H54 (cell line): ENCODE measurements around the gene STXBP5L.

ENCODE experiments used
- DNase-seq: peaks from one replicate; pipeline ENCODE4 v3.0.0; 2011; ENCODE audit warnings: low spot score, mixed read lengths; ENCODE audit not compliant: insufficient read length
- FAIRE-seq: peaks from 3 replicates; lab custom pipeline; 2011; peaks lifted over from hg19 to GRCh38; lab: Jason Lieb, UNC
- POLR2A ChIP-seq: IDR thresholded peaks from 2 replicates; pipeline ENCODE4 v1.6.1; 2011; ENCODE audit warnings: low read depth, mild to moderate bottlenecking, low read length

The STXBP5L gene

GRCh38 chr3:121473001-121473400, 565.0 kb downstream of the STXBP5L start:
- TF ChIP-seq POLR2A, result no peak
- DNase-seq, result no peak
- FAIRE-seq, result no peak
